Vagina (tissue), 2 donors: ENCODE results near the gene AKAP6. TPM values are rescaled to one million over a fixed set of nuclear protein-coding genes. Genes with fewer than 3 reads are reported as not detected.

Experiments used
- DNase-seq, 2 donors: peaks; one replicate each; pipeline ENCODE4 v3.0.0-alpha.2; 2017; ENCODE audit errors: extremely low spot score in 2 of 2
- H3K27ac ChIP-seq: fragments of 200-600 bp; sonication (generic); one replicate; pipeline ENCODE4 v1.5.1; 2019
- H3K27me3 ChIP-seq: fragments of 200-600 bp; sonication (generic); one replicate; pipeline ENCODE4 v1.5.1; 2019
- H3K36me3 ChIP-seq, 2 donors: fragments of 200-600 bp; sonication (generic); one replicate each; pipeline ENCODE4 v1.5.1; 2017 to 2019
- H3K4me1 ChIP-seq: fragments of 200-600 bp; sonication (generic); one replicate; pipeline ENCODE4 v1.5.1; 2019
- H3K4me3 ChIP-seq, 2 donors: fragments of 200-600 bp; sonication (generic); 1 replicate in 1 of 2; 2 replicates in 1 of 2; pipeline ENCODE4 v1.5.1; 2016 to 2019
- H3K9me3 ChIP-seq: fragments of 200-600 bp; sonication (generic); one replicate; pipeline ENCODE4 v1.5.1; 2019
- CTCF ChIP-seq, 3 experiments: fragments of 450-650 bp in 2 of 3; fragments of 200-600 bp in 1 of 3; sonication (generic) in 1 of 3; IDR thresholded peaks; one replicate each; pipeline ENCODE4 v1.5.1; 2017 to 2019; ENCODE audit warnings: antibody characterized with exemption in 3 of 3, mild to moderate bottlenecking in 2 of 3, moderate library complexity in 2 of 3
- POLR2A ChIP-seq, 2 donors: fragments of 450-650 bp; IDR thresholded peaks; one replicate each; pipeline ENCODE4 v1.6.1; 2017; ENCODE audit warnings: antibody characterized with exemption in 2 of 2, mild to moderate bottlenecking in 2 of 2, moderate library complexity in 2 of 2
- POLR2AphosphoS5 ChIP-seq, 2 donors: sonication (generic); formaldehyde crosslinking; IDR thresholded peaks; one replicate each; pipeline ENCODE4 v1.9.0; 2017; ENCODE audit warnings: antibody characterized with exemption in 2 of 2, mild to moderate bottlenecking in 2 of 2, low read depth in 1 of 2; ENCODE audit not compliant: insufficient read depth in 1 of 2
- intact Hi-C: fragments of 100-400 bp; cut with DNase I; formaldehyde crosslinking; loops from one replicate; pipeline ENCODE4 v1.15.1; 2023
- total RNA-seq: library from RNA; depleted of rRNA; stranded (reverse); fragments of >200 nt; gene quantifications from one replicate; pipeline ENCODE4 v1.2.3, GENCODE V29; 2016

AKAP6 gene
- total RNA-seq, 1 donor from 2014 or later = 3.9 TPM

- no peak for DNase-seq
- Histone ChIP-seq H3K27me3 (no peaks in the 10 kb centered on the region), H3K4me1 (peaks cover 6% of the 10 kb centered on the region), H3K9me3 (no peaks in the 10 kb centered on the region), H3K36me3 (no peaks in the 10 kb centered on the region), H3K27ac (no peak overlapping the region), H3K4me3 (no peak overlapping the region)
- TF ChIP-seq CTCF (IDR thresholded peaks at IDR 0.05) (no peak), POLR2A (IDR thresholded peaks at IDR 0.05) (no peak), POLR2AphosphoS5 (IDR thresholded peaks at IDR 0.05; ENCODE audit: insufficient read depth in 1 of 2, low read depth in 1 of 2) (no peak)
- intact Hi-C loops = no loop called here
Measured at GRCh38 chr14:32633224-32633859, 304.2 kb downstream of the AKAP6 start.

GRCh38 chr14:32633930-32634329, 304.8 kb downstream of the AKAP6 start:
- no peaks in the 10 kb centered on the region for H3K27me3 ChIP-seq
- no peak overlapping the region for H3K27ac ChIP-seq
- no peak for TF ChIP-seq POLR2AphosphoS5 (IDR thresholded peaks at IDR 0.05; ENCODE audit: insufficient read depth in 1 of 2, low read depth in 1 of 2)
- TF ChIP-seq POLR2A (IDR thresholded peaks at IDR 0.05) = no peak
- no peak for TF ChIP-seq CTCF (IDR thresholded peaks at IDR 0.05)
- H3K36me3 ChIP-seq = no peaks in the 10 kb centered on the region
- no peak overlapping the region for H3K4me3 ChIP-seq
- H3K4me1 ChIP-seq = peaks cover 6% of the 10 kb centered on the region
- no peaks in the 10 kb centered on the region for H3K9me3 ChIP-seq
- intact Hi-C loops = no loop called here
- no peak for DNase-seq

- H3K27me3 ChIP-seq = no peaks in the 10 kb centered on the region
- no peak for DNase-seq
- TF ChIP-seq POLR2AphosphoS5 (IDR thresholded peaks at IDR 0.05; ENCODE audit: insufficient read depth in 1 of 2, low read depth in 1 of 2) (no peak), CTCF (IDR thresholded peaks at IDR 0.05) (no peak), POLR2A (IDR thresholded peaks at IDR 0.05) (no peak)
- no peak overlapping the region for H3K4me3 ChIP-seq
- H3K27ac ChIP-seq = no peak overlapping the region
- no peaks in the 10 kb centered on the region for H3K9me3 ChIP-seq
- peaks cover 6% of the 10 kb centered on the region for H3K4me1 ChIP-seq
- intact Hi-C loops = no loop called here
- H3K36me3 ChIP-seq = no peaks in the 10 kb centered on the region
Measured at GRCh38 chr14:32635061-32635719, 306.1 kb downstream of the AKAP6 start.

- no peak overlapping the region for H3K27ac ChIP-seq
- intact Hi-C loops = no loop called here
- no peak for DNase-seq
- H3K4me1 ChIP-seq = peaks cover 6% of the 10 kb centered on the region
- no peak overlapping the region for H3K4me3 ChIP-seq
- no peaks in the 10 kb centered on the region for H3K27me3 ChIP-seq
- no peaks in the 10 kb centered on the region for H3K9me3 ChIP-seq
- H3K36me3 ChIP-seq = no peaks in the 10 kb centered on the region
- TF ChIP-seq POLR2AphosphoS5 (IDR thresholded peaks at IDR 0.05; ENCODE audit: insufficient read depth in 1 of 2, low read depth in 1 of 2) (no peak), CTCF (IDR thresholded peaks at IDR 0.05) (no peak)
Measured at GRCh38 chr14:32637582-32637981, 308.5 kb downstream of the AKAP6 start.

- H3K27ac ChIP-seq = no peak overlapping the region
- no peaks in the 10 kb centered on the region for H3K27me3 ChIP-seq
- H3K4me1 ChIP-seq = peaks cover 6% of the 10 kb centered on the region
- no peaks in the 10 kb centered on the region for H3K9me3 ChIP-seq
- no peaks in the 10 kb centered on the region for H3K36me3 ChIP-seq
- TF ChIP-seq CTCF (IDR thresholded peaks at IDR 0.05) (no peak), POLR2A (IDR thresholded peaks at IDR 0.05) (no peak), POLR2AphosphoS5 (IDR thresholded peaks at IDR 0.05; ENCODE audit: insufficient read depth in 1 of 2, low read depth in 1 of 2) (no peak)
- intact Hi-C loops = no loop called here
- no peak for DNase-seq
- no peak overlapping the region for H3K4me3 ChIP-seq
Measured at GRCh38 chr14:32639208-32639607, 310.1 kb downstream of the AKAP6 start.
